Measurements from ENCODE around the gene NQO1. TPM values are rescaled to one million over a fixed set of nuclear protein-coding genes. Genes with fewer than 3 reads are reported as not detected.

Gene NQO1
- polyA plus RNA-seq, 1 experiment, result 731 TPM

GRCh38 chr16:69680358-69680757 lies 46.0 kb downstream of the NQO1 start:
- Histone ChIP-seq H3K27me3 (ENCODE audit: control insufficient read depth, insufficient read depth, low read length) (no peaks in the 10 kb centered on the region), H3K36me3 (ENCODE audit: control insufficient read depth, insufficient read depth, low read length) (peaks cover 12% of the 10 kb centered on the region), H3K4me3 (ENCODE audit: low read depth, low read length) (no peak overlapping the region)
- ChIA-PET POLR2A (no interaction called here), CTCF (no interaction called here)
- DNase-seq (ENCODE audit: low read depth), result no peak
- TF ChIP-seq CTCF (IDR thresholded peaks at IDR 0.05; ENCODE audit: insufficient read depth, low read depth, low read length), result no peak

DNA sequence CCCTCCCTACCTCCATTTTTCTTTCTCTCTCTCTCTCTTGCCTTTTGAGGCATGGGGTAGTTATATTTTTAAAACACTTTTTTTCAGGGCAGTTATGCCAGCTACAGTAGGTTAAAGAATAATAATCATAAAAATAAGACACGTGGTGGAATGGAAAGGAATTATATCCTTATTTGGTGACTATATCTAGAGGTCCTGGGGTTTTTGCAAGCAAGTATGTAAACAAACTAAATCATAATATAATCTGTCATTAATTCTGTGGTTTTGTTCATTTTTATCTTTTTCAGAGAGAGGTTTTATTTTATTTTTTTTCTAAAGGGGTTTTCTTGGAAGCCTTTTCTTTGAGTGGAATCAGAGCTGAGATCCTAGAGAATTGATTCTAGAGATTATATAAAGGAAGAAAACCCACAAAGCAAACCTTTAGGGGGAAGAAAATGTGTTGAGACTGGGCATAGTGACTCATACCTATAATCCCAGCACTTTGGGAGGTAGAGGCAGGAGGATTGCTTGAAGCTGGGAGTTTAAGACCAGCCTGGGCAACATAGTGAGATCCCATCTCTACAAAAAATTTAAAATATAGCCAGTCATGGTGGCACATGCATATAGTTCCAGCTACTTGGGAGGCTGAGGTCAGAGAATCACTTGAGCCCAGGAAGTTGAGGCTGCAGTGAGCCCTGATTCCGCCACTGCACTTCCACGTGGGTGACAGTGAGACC lies 53.2 kb downstream of the NQO1 start:
- Histone ChIP-seq H3K27me3 (ENCODE audit: control insufficient read depth, insufficient read depth, low read length) (no peaks in the 10 kb centered on the region), H3K4me3 (ENCODE audit: low read depth, low read length) (no peak overlapping the region), H3K36me3 (ENCODE audit: control insufficient read depth, insufficient read depth, low read length) (peaks cover 10% of the 10 kb centered on the region)
- POLR2A ChIA-PET, result no interaction called here
- CTCF ChIA-PET, result no interaction called here
- no peak for TF ChIP-seq CTCF (IDR thresholded peaks at IDR 0.05; ENCODE audit: insufficient read depth, low read depth, low read length)
- no peak for DNase-seq (ENCODE audit: low read depth)

GRCh38 chr16:69672315-69672997 lies 53.9 kb downstream of the NQO1 start:
- Histone ChIP-seq H3K27me3 (ENCODE audit: control insufficient read depth, insufficient read depth, low read length) (no peaks in the 10 kb centered on the region), H3K4me3 (ENCODE audit: low read depth, low read length) (no peak overlapping the region), H3K36me3 (ENCODE audit: control insufficient read depth, insufficient read depth, low read length) (peaks cover 10% of the 10 kb centered on the region)
- no peak for DNase-seq (ENCODE audit: low read depth)
- POLR2A ChIA-PET, result no interaction called here
- TF ChIP-seq CTCF (IDR thresholded peaks at IDR 0.05; ENCODE audit: insufficient read depth, low read depth, low read length), result no peak
- CTCF ChIA-PET, result no interaction called here

- Histone ChIP-seq H3K27me3 (ENCODE audit: control insufficient read depth, insufficient read depth, low read length) (no peaks in the 10 kb centered on the region), H3K36me3 (ENCODE audit: control insufficient read depth, insufficient read depth, low read length) (peaks cover 8% of the 10 kb centered on the region)
- TF ChIP-seq CTCF (IDR thresholded peaks at IDR 0.05; ENCODE audit: insufficient read depth, low read depth, low read length), result no peak
Measured at GRCh38 chr16:69669577-69669976, 56.8 kb downstream of the NQO1 start.

GRCh38 chr16:69663846-69664245 lies 62.5 kb downstream of the NQO1 start:
- ChIA-PET CTCF (interaction anchor here (1.0 kb wide), 1 partner anchor 10 kb away, joined by 3 read pairs; no protein-coding TSS in a partner anchor), POLR2A (no interaction called here)
- Histone ChIP-seq H3K36me3 (ENCODE audit: control insufficient read depth, insufficient read depth, low read length) (peaks cover 7% of the 10 kb centered on the region), H3K27me3 (ENCODE audit: control insufficient read depth, insufficient read depth, low read length) (no peaks in the 10 kb centered on the region), H3K4me3 (ENCODE audit: low read depth, low read length) (no peak overlapping the region)
- DNase-seq (ENCODE audit: low read depth), result no peak
- TF ChIP-seq CTCF (IDR thresholded peaks at IDR 0.05; ENCODE audit: insufficient read depth, low read depth, low read length), result no peak

More at GRCh38 chr16:69669577-69669976, 56.8 kb downstream of the NQO1 start:
- CTCF ChIA-PET, result interaction anchor here (1.0 to 1.6 kb wide), 2 partner anchors 11 to 15 kb away, joined by 3 to 6 read pairs; no protein-coding TSS in a partner anchor
- H3K4me3 ChIP-seq (ENCODE audit: low read depth, low read length), result no peak overlapping the region
- no peak for DNase-seq (ENCODE audit: low read depth)
- POLR2A ChIA-PET, result no interaction called here
